GM19324 (cell line): ENCODE results near the gene SDK1.

Source experiments
- ATAC-seq: cut with Tn5 transposase; IDR thresholded peaks from one replicate; pipeline ENCODE4 v1.9.1; 2021; ENCODE audit warnings: mild to moderate bottlenecking, moderate library complexity; ENCODE audit not compliant: unreplicated experiment, low FRiP score

The SDK1 gene

GRCh38 chr7:4102231-4102841 is 801.3 kb downstream of the SDK1 start:
- ATAC-seq: no peak

- no peak for ATAC-seq
These were observed 802.5 kb downstream of the SDK1 start for GRCh38 chr7:4103352-4104091.

- no peak for ATAC-seq
These were observed 806.8 kb downstream of the SDK1 start for GRCh38 chr7:4107839-4108238.

GRCh38 chr7:4108951-4109350 is 807.9 kb downstream of the SDK1 start:
- ATAC-seq: no peak

- no peak for ATAC-seq
These were observed 808.5 kb downstream of the SDK1 start for GRCh38 chr7:4109481-4110110.

- no peak for ATAC-seq
These were observed 809.4 kb downstream of the SDK1 start for GRCh38 chr7:4110438-4110837.

GRCh38 chr7:4111166-4111565 is 810.1 kb downstream of the SDK1 start:
- ATAC-seq: no peak

- ATAC-seq: no peak
These were observed 812.2 kb downstream of the SDK1 start for GRCh38 chr7:4113271-4113670.

GRCh38 chr7:4113976-4114375 is 812.9 kb downstream of the SDK1 start:
- no peak for ATAC-seq

GRCh38 chr7:4115442-4115841 is 814.4 kb downstream of the SDK1 start:
- ATAC-seq: no peak

- no peak for ATAC-seq
These were observed 815.0 kb downstream of the SDK1 start for GRCh38 chr7:4115941-4116610.

- ATAC-seq: no peak
These were observed 818.8 kb downstream of the SDK1 start for GRCh38 chr7:4119848-4120247.

GRCh38 chr7:4123346-4123745 is 822.3 kb downstream of the SDK1 start:
- no peak for ATAC-seq

GRCh38 chr7:4123823-4124222 is 822.8 kb downstream of the SDK1 start:
- no peak for ATAC-seq

GRCh38 chr7:4124556-4125477 is 823.8 kb downstream of the SDK1 start:
- ATAC-seq: no peak

- no peak for ATAC-seq
These were observed 827.0 kb downstream of the SDK1 start for GRCh38 chr7:4127909-4128560.

GRCh38 chr7:4129481-4130122 is 828.5 kb downstream of the SDK1 start:
- ATAC-seq: no peak

- ATAC-seq: no peak
These were observed 830.0 kb downstream of the SDK1 start for GRCh38 chr7:4131063-4131462.

GRCh38 chr7:4132221-4132620 is 831.2 kb downstream of the SDK1 start:
- ATAC-seq: no peak
